HG03108 (cell line): ENCODE data around the gene CFAP43.
"Not testable (repeated sequence)": the region's sequence is repeated elsewhere in the genome, so short reads cannot be mapped to it uniquely, and the experiment has no call there.

ENCODE experiments used
- ATAC-seq: cut with Tn5 transposase; IDR thresholded peaks from one replicate; pipeline ENCODE4 v1.9.1; 2021; ENCODE audit warnings: moderate library complexity; ENCODE audit not compliant: unreplicated experiment

Gene CFAP43

GRCh38 chr10:104230490-104230889 lies 1.7 kb downstream of the CFAP43 start:
- no peak for ATAC-seq

- ATAC-seq, result no peak
These were observed 8.9 kb downstream of the CFAP43 start for GRCh38 chr10:104223304-104223703.

GRCh38 chr10:104220522-104220921 lies 11.6 kb downstream of the CFAP43 start:
- no peak for ATAC-seq

- no peak for ATAC-seq
These were observed 13.4 kb downstream of the CFAP43 start for GRCh38 chr10:104218751-104219150.

GRCh38 chr10:104216631-104217030 lies 15.5 kb downstream of the CFAP43 start:
- no peak for ATAC-seq

- ATAC-seq, result no peak
These were observed 22.5 kb downstream of the CFAP43 start for GRCh38 chr10:104209575-104210198.

GRCh38 chr10:104208730-104209129 lies 23.4 kb downstream of the CFAP43 start:
- no peak for ATAC-seq

- ATAC-seq, result no peak
These were observed 29.9 kb downstream of the CFAP43 start for GRCh38 chr10:104202231-104202630.

- ATAC-seq, result no peak
These were observed 30.5 kb downstream of the CFAP43 start for GRCh38 chr10:104201636-104202035.

GRCh38 chr10:104199567-104199966 lies 32.6 kb downstream of the CFAP43 start:
- no peak for ATAC-seq

- no peak for ATAC-seq
These were observed 34.8 kb downstream of the CFAP43 start for GRCh38 chr10:104197364-104197763.

GRCh38 chr10:104195706-104196105 lies 36.5 kb downstream of the CFAP43 start:
- no peak for ATAC-seq

GRCh38 chr10:104193787-104194186 lies 38.4 kb downstream of the CFAP43 start:
- no peak for ATAC-seq

- no peak for ATAC-seq
These were observed 41.5 kb downstream of the CFAP43 start for GRCh38 chr10:104190695-104191094.

- ATAC-seq, result no peak
These were observed 48.5 kb downstream of the CFAP43 start for GRCh38 chr10:104183682-104184081.

GRCh38 chr10:104174136-104174535 lies 58.0 kb downstream of the CFAP43 start:
- ATAC-seq, result not testable (repeated sequence)

- no peak for ATAC-seq
These were observed 61.4 kb downstream of the CFAP43 start for GRCh38 chr10:104170610-104171254.

GRCh38 chr10:104155591-104155990 lies 76.6 kb downstream of the CFAP43 start:
- ATAC-seq, result no peak

GRCh38 chr10:104151737-104152136 lies 80.4 kb downstream of the CFAP43 start:
- ATAC-seq, result no peak

GRCh38 chr10:104150139-104150538 lies 82.0 kb downstream of the CFAP43 start:
- ATAC-seq, result no peak

GRCh38 chr10:104146882-104147281 lies 85.3 kb downstream of the CFAP43 start:
- no peak for ATAC-seq

GRCh38 chr10:104144931-104145330 lies 87.2 kb downstream of the CFAP43 start:
- no peak for ATAC-seq

- no peak for ATAC-seq
These were observed 88.3 kb downstream of the CFAP43 start for GRCh38 chr10:104143829-104144228.
